K562 (cell line): ENCODE data around the gene WASF2. TPM values are rescaled to one million over a fixed set of nuclear protein-coding genes. Genes with fewer than 3 reads are reported as not detected.

Experiments used
- CCNT2 ChIP-seq: IDR thresholded peaks from 2 replicates; pipeline ENCODE4 v1.6.1; 2011; ENCODE audit warnings: borderline replicate concordance, low read depth, mild to moderate bottlenecking, moderate library complexity, mixed read lengths, low read length; ENCODE audit not compliant: insufficient read length; ENCODE audit errors: extremely low read depth
- CREB3 ChIP-seq: fragments of 450-650 bp; conservative IDR thresholded peaks from 2 replicates; pipeline ENCODE4 v1.6.1; 2016; ENCODE audit warnings: missing genetic modification characterization, low read depth, mild to moderate bottlenecking, missing compliant biosample characterization, moderate library complexity
- E2F4 ChIP-seq: sonication (generic); formaldehyde crosslinking; IDR thresholded peaks from 2 replicates; pipeline ENCODE4 v1.8.0; 2022; ENCODE audit warnings: mild to moderate bottlenecking, low read depth, missing genetic modification reagents
- FOXP4 ChIP-seq: sonication (generic); formaldehyde crosslinking; IDR thresholded peaks from 2 replicates; pipeline ENCODE4 v1.8.0; 2022; ENCODE audit warnings: mild to moderate bottlenecking, missing genetic modification reagents, borderline replicate concordance
- GTF2B ChIP-seq: IDR thresholded peaks from 2 replicates; pipeline ENCODE4 v1.6.1; 2011; ENCODE audit not compliant: insufficient read length; ENCODE audit errors: extremely low read depth
- JUN ChIP-seq, 2 experiments: sonication (generic) in 1 of 2; formaldehyde crosslinking in 1 of 2; IDR thresholded peaks; 2 replicates each; pipeline versions ENCODE4 v1.6.1 to v1.8.0; 2012 to 2022; ENCODE audit warnings: borderline replicate concordance in 2 of 2, mild to moderate bottlenecking in 2 of 2, improper control_type of control experiment in 1 of 2, low read depth in 1 of 2, low read length in 1 of 2, missing genetic modification reagents in 1 of 2
- NR1H2 ChIP-seq: sonication (generic); formaldehyde crosslinking; IDR thresholded peaks from 2 replicates; pipeline ENCODE4 v1.4.0; 2020; ENCODE audit warnings: mild to moderate bottlenecking, missing genetic modification reagents
- NR3C1 ChIP-seq: sonication (generic); formaldehyde crosslinking; IDR thresholded peaks from 2 replicates; pipeline ENCODE4 v1.8.1; 2022; ENCODE audit warnings: missing genetic modification reagents
- RBFOX2 ChIP-seq: fragments of 200-400 bp; formaldehyde crosslinking; IDR thresholded peaks from 2 replicates; pipeline ENCODE4 v1.6.1; 2017; ENCODE audit warnings: low read depth, mild to moderate bottlenecking, low read length, moderate library complexity
- SP1 ChIP-seq: sonication (generic); formaldehyde crosslinking; IDR thresholded peaks from 2 replicates; pipeline ENCODE4 v1.8.1; 2022; ENCODE audit warnings: mild to moderate bottlenecking, missing genetic modification reagents
- SREBF2 ChIP-seq: sonication (generic); formaldehyde crosslinking; IDR thresholded peaks from 2 replicates; pipeline ENCODE4 v1.4.0; 2020; ENCODE audit warnings: mild to moderate bottlenecking, missing genetic modification reagents
- ZBTB2 ChIP-seq: fragments of 450-650 bp; IDR thresholded peaks from 2 replicates; pipeline ENCODE4 v1.6.1; 2016; ENCODE audit warnings: antibody characterized with exemption
- ZBTB7A ChIP-seq: IDR thresholded peaks from 2 replicates; pipeline ENCODE4 v1.6.1; 2011; ENCODE audit warnings: low read depth, mild to moderate bottlenecking, low read length, moderate library complexity, borderline replicate concordance; ENCODE audit not compliant: control insufficient read depth
- ZC3H4 ChIP-seq: sonication (generic); formaldehyde crosslinking; IDR thresholded peaks from 2 replicates; pipeline ENCODE4 v1.9.0; 2021; ENCODE audit warnings: missing genetic modification reagents, borderline replicate concordance
- ZKSCAN3 ChIP-seq: fragments of 250-450 bp; sonication (Bioruptor Pico); IDR thresholded peaks from 2 replicates; pipeline ENCODE4 v1.4.0; 2020
- ZNF354B ChIP-seq: fragments of 250-450 bp; sonication (Bioruptor Pico); IDR thresholded peaks from 2 replicates; pipeline ENCODE4 v1.4.0; 2020
- polyA plus RNA-seq, 8 experiments: library from polyadenylated mRNA; depleted of rRNA in 4 of 8; stranded (reverse) in 5 of 8; unstranded in 3 of 8; fragments of >200 nt; fragmentation: Nextera tagmentation in 2 of 8; fragmentation: Illumina TruSeq in 1 of 8; extraction: Ambion mirVana in 2 of 8; extraction: Trizol in 1 of 8; gene quantifications; 2 replicates each; pipeline versions ENCODE4 v1.2.1 to v1.2.3, GENCODE V29; 2011 to 2014; ENCODE audit warnings: inconsistent platforms in 1 of 8, missing spikeins in 1 of 8
- total RNA-seq, 7 experiments: library from RNA; depleted of rRNA in 6 of 7; stranded (reverse); fragments of >200 nt in 6 of 7; fragmentation: Illumina TruSeq in 2 of 7; extraction: Trizol in 2 of 7; gene quantifications; 2 replicates each; pipeline versions ENCODE4 v1.2.1 to v1.2.3, GENCODE V29; 2011 to 2021; ENCODE audit warnings: low replicate concordance in 1 of 7

The WASF2 gene
- total and polyA plus RNA-seq, 9 of the 15 experiments (the other 6 are each of a cell fraction or from before 2014, with no cell fraction given): 8.2 to 163 (median 31.2) TPM

- TF ChIP-seq E2F4 (CRISPR knock-in tag) (0 out of 2 replicates have a peak, but pooled peaks have one; percentile 34), ZNF354B (CRISPR knock-in tag) (no peak), JUN (IDR thresholded peaks at IDR 0.05; ENCODE audit: borderline replicate concordance, low read depth, low read length) (no peak), JUN (CRISPR knock-in tag; IDR thresholded peaks at IDR 0.05; ENCODE audit: borderline replicate concordance) (no peak), SP1 (0 out of 2 replicates have a peak, but pooled peaks have one; percentile 27), FOXP4 (CRISPR knock-in tag) (no peak), SREBF2 (CRISPR knock-in tag) (no peak), RBFOX2 (peak; percentile 15; the same call in 1 of the 2 replicates), CCNT2 (no peak), ZBTB2 (no peak), CREB3 (no peak), NR1H2 (CRISPR knock-in tag) (no peak), NR3C1 (no peak), GTF2B (no peak), ZKSCAN3 (CRISPR knock-in tag) (no peak), ZC3H4 (CRISPR knock-in tag) (0 out of 2 replicates have a peak, but pooled peaks have one; percentile 46), ZBTB7A (peak; percentile 16; the same call in 1 of the 2 replicates)
These were observed 125.9 kb downstream of the WASF2 start (continued) for GRCh38 chr1:27363766-27364695.
